Nephron progenitor cell (in vitro differentiated cells): ENCODE measurements around the gene COX7B.
"Not testable (repeated sequence)": the region's sequence is repeated elsewhere in the genome, so short reads cannot be mapped to it uniquely, and the experiment has no call there.

Source experiments
- DNase-seq: peaks from one replicate; pipeline ENCODE4 v3.0.0; 2021
- H3K27ac Mint-ChIP-seq: 2 replicates; pipeline ENCODE4 v1.8.0; 2021; ENCODE audit warnings: mild to moderate bottlenecking, moderate library complexity, mixed read lengths
- H3K27me3 Mint-ChIP-seq: 2 replicates; pipeline ENCODE4 v1.8.0; 2021; ENCODE audit warnings: mild to moderate bottlenecking, low read depth, mixed read lengths; ENCODE audit not compliant: poor library complexity
- H3K36me3 Mint-ChIP-seq: 2 replicates; pipeline ENCODE4 v1.8.0; 2021; ENCODE audit warnings: low read depth, mixed read lengths
- H3K4me1 Mint-ChIP-seq: 2 replicates; pipeline ENCODE4 v1.8.0; 2021; ENCODE audit warnings: mixed read lengths
- H3K4me3 Mint-ChIP-seq: 2 replicates; pipeline ENCODE4 v1.8.0; 2021; ENCODE audit warnings: mild to moderate bottlenecking, moderate library complexity, mixed read lengths
- H3K9me3 Mint-ChIP-seq: 2 replicates; pipeline ENCODE4 v1.8.0; 2021; ENCODE audit warnings: mild to moderate bottlenecking, moderate library complexity, mixed read lengths
- TF ChIP-seq, protein P1 (sequence below): fragments of 200-600 bp; sonication (generic); IDR thresholded peaks from 2 replicates; pipeline ENCODE4 v1.5.0; 2021; ENCODE audit warnings: antibody characterized with exemption

Gene COX7B

DNA sequence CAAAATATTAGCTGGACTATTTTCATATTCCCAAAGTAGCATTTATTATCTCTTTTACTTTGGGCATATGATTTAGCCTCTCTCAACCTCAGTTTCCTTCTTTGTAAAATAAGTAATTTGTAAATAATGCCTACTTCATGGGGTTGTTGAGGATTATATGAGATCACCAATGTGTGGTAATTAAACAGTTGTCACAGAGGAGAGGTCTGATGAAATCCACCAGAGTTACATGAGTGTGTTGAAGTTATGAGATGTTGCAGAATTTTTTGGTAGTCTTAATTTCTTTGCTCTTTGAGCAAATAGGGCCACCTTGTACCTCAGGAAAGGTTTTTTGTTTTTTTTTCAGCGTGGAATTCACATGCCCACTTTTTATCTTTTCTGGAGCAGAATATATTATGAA lies 1.4 kb downstream of the COX7B start:
- DNase-seq: no peak

DNA sequence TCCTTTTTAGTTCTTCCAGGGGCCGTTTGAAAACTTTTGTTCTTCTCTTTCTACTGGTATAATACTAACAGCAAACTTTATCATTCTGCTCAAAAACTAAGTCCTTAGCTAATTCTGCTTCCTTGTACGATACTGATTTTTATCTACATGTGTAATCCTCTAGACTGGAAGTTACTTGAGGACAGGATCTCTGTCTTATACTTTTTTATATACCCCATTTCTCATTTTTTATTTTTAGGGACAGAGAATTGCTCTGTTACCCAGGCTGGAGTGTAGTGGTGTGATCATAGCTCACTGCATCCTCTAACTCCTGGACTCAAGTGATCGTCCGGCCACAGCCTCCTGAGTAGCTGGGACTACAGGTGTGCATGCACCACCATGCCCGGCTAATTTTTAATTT lies 2.2 kb downstream of the COX7B start:
- TF ChIP-seq, protein P1, sequence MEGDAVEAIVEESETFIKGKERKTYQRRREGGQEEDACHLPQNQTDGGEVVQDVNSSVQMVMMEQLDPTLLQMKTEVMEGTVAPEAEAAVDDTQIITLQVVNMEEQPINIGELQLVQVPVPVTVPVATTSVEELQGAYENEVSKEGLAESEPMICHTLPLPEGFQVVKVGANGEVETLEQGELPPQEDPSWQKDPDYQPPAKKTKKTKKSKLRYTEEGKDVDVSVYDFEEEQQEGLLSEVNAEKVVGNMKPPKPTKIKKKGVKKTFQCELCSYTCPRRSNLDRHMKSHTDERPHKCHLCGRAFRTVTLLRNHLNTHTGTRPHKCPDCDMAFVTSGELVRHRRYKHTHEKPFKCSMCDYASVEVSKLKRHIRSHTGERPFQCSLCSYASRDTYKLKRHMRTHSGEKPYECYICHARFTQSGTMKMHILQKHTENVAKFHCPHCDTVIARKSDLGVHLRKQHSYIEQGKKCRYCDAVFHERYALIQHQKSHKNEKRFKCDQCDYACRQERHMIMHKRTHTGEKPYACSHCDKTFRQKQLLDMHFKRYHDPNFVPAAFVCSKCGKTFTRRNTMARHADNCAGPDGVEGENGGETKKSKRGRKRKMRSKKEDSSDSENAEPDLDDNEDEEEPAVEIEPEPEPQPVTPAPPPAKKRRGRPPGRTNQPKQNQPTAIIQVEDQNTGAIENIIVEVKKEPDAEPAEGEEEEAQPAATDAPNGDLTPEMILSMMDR: no peak
- Mint-ChIP-seq H3K4me1 (peaks cover 5% of the 10 kb centered on the region), H3K27ac (no peak overlapping the region), H3K9me3 (peaks cover 52% of the 10 kb centered on the region), H3K27me3 (no peaks in the 10 kb centered on the region), H3K4me3 (peak overlapping the region; percentile 70), H3K36me3 (peaks cover 39% of the 10 kb centered on the region)
- DNase-seq: no peak

More for the DNA sequence above, 1.4 kb downstream of the COX7B start:
- TF ChIP-seq, protein P1: no peak
- Mint-ChIP-seq H3K36me3 (peaks cover 39% of the 10 kb centered on the region), H3K27me3 (peaks cover 2% of the 10 kb centered on the region), H3K4me1 (peaks cover 5% of the 10 kb centered on the region), H3K9me3 (peaks cover 57% of the 10 kb centered on the region), H3K27ac (no peak overlapping the region), H3K4me3 (peak overlapping the region; percentile 95)

DNA sequence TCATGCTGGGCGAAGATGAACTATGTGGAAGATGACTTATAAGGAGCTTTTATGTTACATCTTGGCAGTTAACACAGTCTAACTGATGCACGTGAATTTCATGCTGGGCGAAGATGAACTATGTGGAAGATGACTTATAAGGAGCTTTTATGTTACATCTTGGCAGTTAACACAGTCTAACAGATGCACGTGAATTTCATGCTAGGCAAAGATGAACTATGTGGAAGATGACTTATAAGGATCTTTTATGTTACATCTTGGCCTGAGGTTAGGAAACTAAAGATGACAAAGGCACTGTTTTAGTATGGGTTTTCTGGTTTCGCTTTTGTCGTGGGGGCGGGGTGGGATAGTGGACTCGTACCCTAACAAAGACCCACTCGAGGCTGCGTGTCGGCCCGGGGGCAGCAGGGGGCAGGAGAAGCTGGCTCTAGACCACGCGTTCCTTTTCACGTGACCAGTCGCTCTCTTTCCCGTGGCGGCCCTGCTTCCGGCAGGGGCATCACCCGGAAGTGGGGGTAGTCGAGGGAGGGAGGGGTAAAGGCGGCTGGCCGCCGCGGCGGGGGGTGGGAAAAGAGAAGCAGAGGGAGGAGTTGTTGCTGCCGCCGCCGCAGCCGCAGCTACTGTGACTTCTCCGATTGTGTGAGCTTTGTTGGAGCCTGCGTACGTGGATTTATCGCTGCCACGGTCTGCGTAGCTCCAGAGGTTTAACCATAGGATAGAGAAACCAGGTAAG lies 11.0 kb downstream of the COX7B start, which contains the start of gene ATP7A:
ATP7A (plus strand) TSS at position 586 of the 733 bp plus-strand sequence. CDS start 60,949 bp downstream, outside the sequence.
- H3K4me1 Mint-ChIP-seq: peaks cover 24% of the 10 kb centered on the region
- peak within 1 kb of the TSS; percentile 98 for H3K4me3 Mint-ChIP-seq
- peak; percentile 79 for DNase-seq
- peaks cover 3% of the 10 kb centered on the region for H3K27me3 Mint-ChIP-seq
- TF ChIP-seq, protein P1: peak; percentile 19
- peak within 1 kb of the TSS; percentile 97 for H3K27ac Mint-ChIP-seq
- H3K36me3 Mint-ChIP-seq: no peaks in the 10 kb centered on the region
- H3K9me3 Mint-ChIP-seq: peaks cover 25% of the 10 kb centered on the region

DNA sequence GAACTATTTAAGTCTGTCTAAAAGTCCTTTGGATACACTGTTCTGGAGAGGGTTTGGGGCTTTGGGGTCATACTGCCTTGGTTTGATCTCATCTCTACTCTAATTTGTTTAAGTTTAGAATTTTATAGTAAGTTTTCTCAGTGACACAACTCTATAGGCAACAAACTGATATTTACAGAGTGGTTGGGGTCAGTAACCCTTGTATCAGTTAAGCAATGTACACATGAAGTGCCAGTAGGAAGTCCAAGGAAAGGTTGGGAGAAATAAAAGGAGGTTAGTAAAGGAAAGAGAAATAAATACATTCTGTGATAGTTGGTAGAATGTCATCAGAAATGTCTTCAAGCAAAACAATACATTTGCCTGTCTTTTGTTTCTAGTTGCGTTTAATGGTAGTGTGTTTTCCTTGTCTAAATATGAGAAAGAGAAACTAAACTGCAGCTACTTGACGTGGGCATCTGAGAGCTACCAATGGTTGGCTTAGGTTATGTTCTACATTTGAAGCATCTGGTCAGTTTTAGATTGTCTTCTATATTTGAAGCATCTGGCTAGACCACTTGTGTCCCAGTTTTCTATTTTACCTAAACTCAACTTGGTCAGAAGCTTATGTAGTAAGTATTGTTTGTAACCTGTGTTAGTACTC lies 18.1 kb downstream of the COX7B start:
- Mint-ChIP-seq H3K4me1 (peaks cover 8% of the 10 kb centered on the region), H3K27ac (no peak overlapping the region), H3K36me3 (peaks cover 4% of the 10 kb centered on the region), H3K27me3 (no peaks in the 10 kb centered on the region), H3K9me3 (peaks cover 19% of the 10 kb centered on the region), H3K4me3 (no peak overlapping the region)
- TF ChIP-seq, protein P1: no peak
- DNase-seq: no peak

DNA sequence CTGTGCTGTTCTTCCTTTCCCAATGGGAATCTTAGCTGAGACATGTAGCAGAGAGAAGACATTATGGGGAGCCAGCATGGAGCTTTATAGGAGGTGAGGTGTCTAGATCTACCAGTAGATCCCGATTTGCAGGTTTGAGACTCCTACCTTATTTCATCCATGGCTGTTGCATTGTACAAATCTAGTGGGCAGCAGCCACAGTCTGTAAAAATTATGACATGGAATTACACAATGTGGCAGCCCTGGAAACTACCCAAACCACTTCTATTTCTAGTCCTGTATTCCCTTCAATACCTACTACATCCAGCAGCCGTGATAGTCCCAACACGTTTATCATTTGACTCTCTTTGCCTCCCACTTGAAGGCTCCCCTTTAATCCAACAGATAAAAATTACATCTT lies 19.3 kb downstream of the COX7B start:
- H3K36me3 Mint-ChIP-seq: peaks cover 4% of the 10 kb centered on the region
- no peak for DNase-seq
- TF ChIP-seq, protein P1: no peak

DNA sequence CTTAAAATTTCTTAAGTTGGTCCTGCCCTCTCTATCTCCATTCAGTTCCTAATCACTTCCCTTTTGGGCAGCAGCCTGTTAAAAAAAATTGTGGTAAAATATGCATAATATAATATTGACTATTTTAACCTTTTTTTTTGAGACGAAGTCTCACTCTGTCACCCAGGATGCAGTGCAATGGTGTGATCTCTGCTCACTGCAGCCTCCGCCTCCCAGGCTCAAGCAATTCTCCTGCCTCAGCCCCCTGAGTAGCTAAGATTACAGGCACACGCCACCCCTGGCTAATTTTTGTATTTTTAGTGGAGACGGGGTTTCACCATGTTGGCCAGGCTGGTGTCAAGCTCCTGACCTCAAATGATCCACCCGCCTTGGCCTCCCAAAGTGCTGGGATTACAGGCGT lies 20.1 kb downstream of the COX7B start:
- not testable (repeated sequence) for H3K27me3 Mint-ChIP-seq, DNase-seq, H3K27ac Mint-ChIP-seq, H3K4me1 Mint-ChIP-seq, H3K4me3 Mint-ChIP-seq, H3K36me3 Mint-ChIP-seq
- peaks cover 19% of the 10 kb centered on the region for H3K9me3 Mint-ChIP-seq

More for the DNA sequence above, 19.3 kb downstream of the COX7B start:
- Mint-ChIP-seq H3K27me3 (no peaks in the 10 kb centered on the region), H3K27ac (no peak overlapping the region), H3K9me3 (peaks cover 19% of the 10 kb centered on the region), H3K4me3 (no peak overlapping the region), H3K4me1 (no peaks in the 10 kb centered on the region)
